HG03469 (cell line): ENCODE data around the gene SPAG5.

Source experiments
- ATAC-seq: cut with Tn5 transposase; IDR thresholded peaks from one replicate; pipeline ENCODE4 v1.9.1; 2021; ENCODE audit warnings: mild to moderate bottlenecking, moderate library complexity, moderate number of reproducible peaks; ENCODE audit not compliant: unreplicated experiment

Gene SPAG5

DNA sequence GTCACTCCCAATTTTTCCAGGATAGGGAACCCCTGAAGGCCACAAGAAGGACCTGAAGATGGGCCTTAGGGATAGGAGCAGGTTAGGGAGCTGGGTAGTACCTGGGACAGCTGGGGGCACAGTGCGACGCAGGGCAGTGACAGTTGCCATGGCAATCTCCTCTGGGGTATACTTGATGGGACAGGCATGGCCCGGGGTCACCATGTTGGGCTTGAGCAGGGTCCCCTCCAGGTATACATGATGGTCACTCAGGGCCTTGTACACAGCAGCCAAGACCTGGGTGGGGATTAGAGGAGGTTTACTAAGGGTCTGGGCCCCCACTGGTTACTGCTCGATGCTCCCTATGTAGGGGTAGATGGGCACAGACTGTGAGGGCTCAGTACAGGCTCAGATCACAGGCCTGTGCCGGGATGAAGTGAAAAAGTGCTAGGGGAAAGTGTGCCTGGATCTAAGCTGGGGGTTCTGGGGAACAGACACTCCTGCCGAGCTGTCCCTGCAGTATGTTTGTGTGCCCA is 24.8 kb downstream of the SPAG5 start:
- no peak for ATAC-seq

DNA sequence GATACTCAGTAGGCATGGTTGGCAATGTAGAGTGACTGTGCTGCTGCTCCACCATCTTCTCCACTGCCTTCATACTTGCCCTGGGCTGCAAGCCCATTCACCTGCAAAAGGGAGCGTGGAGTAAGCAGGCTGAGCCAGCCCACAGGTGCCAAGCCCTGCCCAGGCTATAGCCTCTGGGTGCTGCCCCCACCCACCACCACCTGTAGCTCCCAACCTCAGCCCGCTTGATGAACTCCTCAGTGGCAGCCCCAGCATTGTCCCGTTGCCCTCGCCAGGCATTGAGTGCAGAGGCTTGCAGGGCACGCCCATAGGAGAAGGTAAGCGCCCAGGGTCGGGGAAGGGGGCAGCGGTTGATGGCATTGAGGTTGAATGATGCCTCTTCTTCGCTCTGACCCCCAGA is 25.3 kb downstream of the SPAG5 start:
- no peak for ATAC-seq

DNA sequence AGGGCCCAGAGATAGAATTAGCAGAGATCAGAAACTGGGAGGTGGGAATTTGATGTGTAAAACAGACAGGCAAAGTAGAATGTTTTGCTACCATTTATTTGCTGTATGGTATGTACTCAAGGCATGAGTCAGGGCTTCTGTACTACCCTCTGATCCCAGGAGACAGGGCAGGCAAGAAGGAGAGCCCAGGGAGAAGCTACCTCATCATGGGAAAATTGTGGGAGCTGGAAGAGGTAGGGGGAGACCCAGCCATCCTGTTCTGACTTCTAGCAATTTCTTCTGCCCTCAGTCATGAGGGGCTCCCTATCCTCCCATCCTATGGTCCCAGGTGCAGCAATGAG is 25.8 kb downstream of the SPAG5 start:
- no peak for ATAC-seq

DNA sequence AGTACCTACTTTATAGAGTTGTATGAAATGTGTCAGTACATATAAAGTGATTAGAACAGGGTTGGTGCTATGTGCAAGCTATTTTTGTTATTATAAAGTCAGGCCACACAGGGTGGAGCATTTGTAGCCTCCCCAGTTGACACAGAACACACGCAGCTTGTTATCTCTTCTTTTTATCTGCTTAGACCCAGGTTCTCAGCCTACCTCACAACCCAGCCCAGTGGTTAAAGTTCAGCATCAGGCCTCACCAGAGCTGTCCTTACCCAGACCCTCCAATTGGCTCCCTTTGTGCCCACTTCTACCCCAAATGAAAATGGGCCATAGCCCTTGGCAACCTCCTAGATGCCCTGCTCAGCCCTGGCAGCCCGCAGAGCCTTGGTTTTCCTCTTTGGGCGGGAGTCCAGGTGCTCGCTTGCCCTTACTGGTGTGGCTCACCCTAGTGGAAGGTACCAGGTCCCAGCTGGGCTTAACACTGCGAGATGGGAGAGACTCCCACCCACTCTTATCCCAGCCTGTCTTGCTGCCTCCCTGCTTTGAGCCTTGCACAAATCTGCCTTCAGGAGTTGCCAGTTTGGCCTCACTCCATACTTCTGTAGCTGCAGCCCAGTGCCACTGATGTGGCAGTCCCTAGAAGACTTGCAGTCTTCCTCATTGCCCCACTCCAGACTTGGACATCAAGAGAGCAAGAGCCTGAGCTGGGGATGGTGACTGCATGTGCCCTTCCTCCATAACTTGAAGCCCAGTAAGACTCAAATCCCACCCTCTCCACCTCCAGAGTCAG is 26.4 kb downstream of the SPAG5 start:
- no peak for ATAC-seq

DNA sequence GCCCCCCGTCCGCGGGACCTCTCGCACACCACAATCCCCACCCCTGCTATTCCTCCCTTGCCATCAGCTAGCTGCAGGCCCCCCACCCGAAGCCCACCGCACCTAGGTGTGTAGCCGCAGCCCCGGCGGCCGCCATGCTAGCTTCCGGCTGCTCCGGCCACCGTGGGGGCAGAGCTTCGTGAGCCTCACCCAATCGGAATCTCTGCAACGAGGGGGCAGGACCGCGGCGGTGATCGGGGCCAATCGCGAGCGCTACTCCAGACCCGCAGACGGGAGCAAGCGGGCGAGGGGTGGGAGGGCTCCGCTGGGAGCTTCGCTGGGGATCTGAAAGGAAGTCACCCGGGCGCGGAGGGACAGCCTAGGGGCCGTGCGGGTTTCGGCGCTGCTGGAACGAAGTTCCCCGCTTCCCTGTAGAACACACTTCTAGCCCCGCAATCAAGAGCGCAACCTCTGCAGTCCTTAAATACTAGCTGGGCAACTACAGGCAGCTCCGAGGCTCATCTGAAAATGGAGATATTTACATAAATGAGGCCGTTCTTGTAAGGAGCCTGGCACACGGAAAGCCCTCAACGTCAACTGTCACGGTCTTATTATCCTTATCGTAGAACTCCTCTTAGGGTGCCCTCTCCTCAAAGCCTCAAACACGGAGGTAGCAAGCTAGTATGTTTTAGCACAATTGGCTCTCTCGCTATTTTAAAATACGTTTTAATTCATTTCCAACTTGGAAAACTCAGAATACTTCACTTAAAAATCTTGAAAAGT is 27.3 kb downstream of the SPAG5 start, which contains the start of gene PIGS:
TSS of gene PIGS (minus strand) at position 164 of the 762 bp plus-strand sequence. CDS start at position 136, 28 bp downstream.
- peak; percentile 57 for ATAC-seq

DNA sequence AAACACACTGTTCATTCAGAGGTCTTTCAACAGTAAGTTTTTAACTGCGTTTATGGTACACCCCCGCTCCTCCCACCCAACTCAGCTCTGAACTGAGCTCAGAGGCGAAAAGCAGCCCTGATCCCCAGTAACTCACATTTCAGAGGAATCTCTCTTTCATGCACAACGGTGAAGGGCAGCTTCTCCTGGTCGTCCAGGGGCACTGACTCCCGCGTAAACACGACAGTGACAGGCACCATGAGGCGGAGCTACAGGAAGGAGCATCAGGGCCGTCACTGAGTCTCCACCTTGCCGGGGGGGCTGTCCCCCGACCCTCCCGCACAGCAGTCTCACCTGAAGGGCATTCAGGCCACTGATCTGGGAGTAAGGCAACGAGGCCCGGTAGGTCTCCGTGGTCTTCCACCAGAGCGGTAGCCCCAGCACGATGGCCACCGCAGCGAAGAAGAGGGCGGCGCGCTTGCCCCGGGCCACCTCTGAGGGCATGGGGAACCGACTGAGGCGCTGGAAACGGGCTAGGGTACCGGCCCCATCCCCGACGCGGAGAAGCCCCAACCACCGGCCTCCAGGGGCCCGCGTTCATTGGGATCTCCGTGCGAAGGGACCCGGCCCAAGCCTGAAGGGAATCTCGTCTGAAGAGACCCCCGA is 28.0 kb downstream of the SPAG5 start:
- ATAC-seq: no peak

DNA sequence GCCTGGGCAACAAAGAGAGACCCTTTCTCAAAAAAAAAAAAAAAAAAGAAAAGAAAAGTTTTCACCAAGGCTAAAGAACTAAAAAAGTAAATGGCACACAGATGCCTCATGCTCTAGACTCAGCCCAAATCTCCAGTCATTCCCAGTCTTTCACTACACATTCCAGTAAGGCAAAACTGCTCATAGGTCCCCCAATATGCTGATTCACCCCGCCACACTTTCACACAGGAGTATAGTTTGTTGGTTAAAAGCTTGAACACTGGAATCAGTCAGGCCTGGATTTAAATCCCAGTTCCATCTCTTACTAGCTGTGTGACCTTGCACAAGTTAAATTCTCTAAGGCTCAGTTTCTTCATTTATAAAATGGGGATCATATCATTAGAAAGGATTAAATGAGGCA is 29.4 kb downstream of the SPAG5 start:
- ATAC-seq: no peak

DNA sequence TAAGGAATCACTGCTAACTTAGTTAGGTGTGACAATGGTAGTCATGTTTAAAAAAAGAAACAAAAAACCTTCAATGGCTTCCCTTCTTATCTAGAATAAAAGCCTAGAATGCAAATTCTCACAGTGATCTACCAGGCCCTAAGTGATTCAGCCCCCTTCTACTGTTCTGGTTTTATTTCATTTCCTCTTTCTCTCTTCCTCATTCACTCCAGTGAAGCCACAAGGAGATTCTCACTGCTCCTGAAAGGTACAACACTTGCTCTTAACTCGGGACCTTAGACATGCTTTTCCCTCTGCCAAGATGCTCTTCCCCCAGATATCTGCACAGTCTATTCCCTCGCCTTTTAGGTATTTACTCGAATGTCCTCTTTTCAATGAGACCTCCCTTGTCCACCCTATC is 31.2 kb downstream of the SPAG5 start:
- ATAC-seq: no peak

DNA sequence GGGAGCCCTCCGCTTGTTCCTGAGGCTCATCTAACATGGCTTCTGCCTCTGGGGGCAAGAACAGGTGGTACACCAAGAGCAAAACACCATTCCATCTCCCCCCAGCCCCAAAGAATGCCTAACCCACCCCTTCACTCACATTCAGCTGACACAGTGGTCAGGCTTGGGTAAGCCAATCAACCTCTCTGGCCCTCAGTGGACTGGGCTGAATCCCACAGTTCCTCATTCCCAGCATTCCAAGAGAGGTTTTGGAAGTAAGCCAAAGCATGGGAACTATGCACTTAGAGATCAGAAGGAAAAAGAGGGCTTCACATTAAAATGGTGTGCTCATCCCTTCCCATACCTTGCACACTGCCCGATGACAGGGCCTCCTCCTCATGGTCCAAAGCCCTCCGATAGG is 35.4 kb downstream of the SPAG5 start:
- ATAC-seq: no peak

DNA sequence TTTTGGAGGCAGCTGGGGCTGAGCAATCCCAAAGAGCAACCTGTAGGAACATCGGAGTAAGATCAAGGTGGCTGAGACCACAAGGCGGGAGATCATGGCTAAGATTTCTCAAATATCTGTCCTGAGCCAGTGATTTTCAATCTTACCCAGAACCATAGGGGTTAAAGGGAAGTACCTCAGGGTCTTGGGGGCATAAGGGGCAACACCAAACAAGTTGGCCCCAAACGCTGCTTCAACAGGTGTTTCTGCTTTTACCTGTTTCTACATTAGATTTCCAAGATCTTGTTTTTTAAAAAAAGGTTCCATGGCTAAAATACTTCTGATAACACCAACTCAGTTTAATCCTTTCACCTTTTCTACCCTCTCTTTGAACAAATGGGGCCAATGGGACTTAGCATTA is 43.8 kb downstream of the SPAG5 start:
- ATAC-seq: no peak

DNA sequence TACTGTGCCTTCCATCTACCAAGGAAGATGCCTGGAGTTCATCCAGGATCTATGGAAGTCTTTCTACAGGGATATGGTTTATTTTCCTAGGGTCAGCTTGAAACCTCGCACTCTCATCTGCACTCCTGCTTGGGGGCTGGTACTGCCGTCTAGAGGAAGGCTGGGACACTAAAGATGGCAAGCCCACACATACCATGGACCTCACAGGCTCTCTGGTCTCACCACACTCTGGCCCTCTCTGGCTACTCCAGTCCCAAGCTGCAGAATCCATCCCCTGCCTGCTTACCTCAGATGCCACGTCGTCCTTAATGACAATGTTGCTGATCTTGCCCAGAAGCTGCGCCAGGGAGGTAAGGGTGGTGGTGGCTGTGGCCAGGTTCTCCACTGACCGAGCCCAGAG is 44.3 kb downstream of the SPAG5 start:
- no peak for ATAC-seq

DNA sequence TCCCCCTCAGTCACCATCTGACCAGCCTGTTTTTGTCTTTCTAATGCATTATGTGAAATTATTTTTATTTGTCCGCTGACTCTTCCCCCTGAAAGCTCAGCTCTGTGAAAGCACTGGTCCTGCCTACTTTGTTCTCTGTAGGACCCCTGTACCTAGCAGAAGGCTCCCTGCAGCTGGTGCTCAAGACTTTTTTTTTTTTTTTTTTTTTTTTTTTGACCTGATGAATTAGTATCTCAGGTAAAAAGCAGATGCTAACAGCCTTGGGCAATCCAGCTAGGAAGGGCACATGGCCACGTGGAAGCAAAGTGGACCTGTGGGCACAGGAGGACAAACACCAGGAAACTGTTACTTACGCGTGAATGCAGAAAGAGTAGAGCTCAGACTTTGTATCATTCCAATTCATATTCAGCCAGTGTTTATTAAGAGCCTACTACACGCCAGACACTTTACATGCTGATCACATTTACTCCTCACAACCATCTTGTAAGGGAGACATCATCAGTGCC is 45.8 kb downstream of the SPAG5 start:
- ATAC-seq: no peak

DNA sequence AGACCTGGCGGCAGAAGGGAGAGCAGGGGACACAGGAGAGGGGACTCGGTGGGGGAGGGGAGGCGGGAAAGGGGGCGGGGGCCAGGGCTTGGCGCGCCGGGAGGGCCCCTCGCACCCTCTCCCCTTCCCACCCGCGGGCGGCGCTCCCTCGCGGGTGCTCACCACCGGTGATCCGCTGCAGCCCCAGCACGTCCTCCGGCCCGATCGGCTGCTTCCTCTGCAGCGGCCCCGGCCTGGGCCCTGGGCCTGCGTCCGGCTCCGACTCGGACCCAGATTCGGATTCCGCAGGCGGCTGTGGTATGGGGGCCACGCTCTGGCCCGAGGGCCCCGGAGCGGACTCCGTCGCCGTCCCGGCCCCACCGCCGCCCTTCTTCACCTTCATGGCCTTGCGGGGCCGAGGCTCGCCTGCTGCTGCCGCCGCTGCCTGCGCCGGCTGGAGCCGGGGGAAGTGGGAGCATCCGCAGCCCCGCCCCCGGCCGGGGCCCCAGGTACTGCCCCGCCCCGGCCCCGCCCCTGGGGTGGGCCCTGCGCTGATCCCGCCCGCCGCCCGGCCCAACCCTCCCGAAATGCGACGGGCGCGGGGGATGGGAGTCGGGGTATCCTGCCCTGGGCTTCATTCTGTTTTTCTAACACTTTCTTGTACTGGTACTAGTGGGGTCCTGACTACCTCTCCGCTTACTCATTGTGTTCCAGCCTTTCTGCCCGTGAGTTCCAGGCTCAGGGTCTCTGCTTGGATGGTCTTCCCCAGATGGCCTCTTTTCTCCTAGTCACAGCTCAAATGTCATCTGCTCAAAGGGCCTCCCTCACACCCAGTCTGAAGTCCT is 46.4 kb downstream of the SPAG5 start, which contains the start of gene UNC119:
TSS of gene UNC119 (minus strand) at position 449 of the 824 bp plus-strand sequence. CDS start at position 382, 67 bp downstream.
- no peak for ATAC-seq

DNA sequence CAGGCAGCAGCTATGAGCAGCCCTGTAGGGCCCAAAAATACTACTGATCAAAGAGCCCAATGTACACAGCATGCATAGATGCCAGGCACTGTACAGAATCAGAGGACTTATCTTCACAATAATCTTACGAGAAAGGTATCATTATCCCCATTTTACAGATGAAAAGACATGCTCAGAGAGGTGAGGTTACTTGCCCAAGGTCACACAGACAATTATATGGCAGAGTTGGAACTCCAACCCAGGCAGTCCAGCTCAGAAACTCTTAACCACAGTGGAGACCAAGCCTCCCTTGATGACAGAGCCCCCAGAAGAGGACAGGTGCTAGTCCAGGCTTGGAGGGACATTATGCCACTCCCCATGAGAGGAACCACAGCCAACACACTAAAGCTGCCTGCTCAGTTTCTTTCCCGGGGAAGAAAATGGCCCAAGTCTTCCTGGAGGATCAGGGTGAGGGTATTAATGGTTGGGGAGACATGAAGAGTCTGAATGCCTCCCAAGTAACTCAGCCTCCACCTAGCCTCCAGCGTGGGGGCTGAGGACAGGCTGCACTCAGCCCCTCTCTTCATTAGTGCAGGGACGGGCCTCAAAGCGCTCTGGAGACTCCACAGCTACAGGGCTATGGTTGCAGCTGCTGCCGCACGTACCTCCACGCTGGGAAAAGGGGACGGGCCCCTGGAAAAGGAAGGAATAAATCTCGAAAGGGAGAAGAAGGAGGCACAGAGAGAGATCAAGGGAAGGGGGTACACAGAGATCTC is 47.2 kb downstream of the SPAG5 start:
- no peak for ATAC-seq

DNA sequence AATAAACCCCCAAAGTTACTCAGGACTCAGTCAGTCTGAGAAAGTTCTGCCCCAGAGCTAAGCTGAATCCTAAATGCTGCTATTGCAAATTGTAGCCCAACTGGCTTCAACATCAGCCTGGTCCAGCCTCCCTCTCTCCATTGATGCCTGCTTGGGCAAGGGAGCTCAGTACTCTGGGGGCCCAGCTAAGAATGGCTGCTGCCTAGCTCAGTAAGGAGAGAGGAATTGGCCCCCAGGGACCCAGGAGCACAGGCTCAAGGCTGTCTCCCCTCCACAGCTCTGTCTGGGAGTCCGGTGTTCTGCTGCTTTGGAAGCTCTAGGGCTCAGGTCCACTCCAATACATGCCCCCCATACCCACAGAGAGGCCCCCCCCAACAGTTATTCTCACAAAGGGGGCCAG is 48.0 kb downstream of the SPAG5 start:
- ATAC-seq: no peak

DNA sequence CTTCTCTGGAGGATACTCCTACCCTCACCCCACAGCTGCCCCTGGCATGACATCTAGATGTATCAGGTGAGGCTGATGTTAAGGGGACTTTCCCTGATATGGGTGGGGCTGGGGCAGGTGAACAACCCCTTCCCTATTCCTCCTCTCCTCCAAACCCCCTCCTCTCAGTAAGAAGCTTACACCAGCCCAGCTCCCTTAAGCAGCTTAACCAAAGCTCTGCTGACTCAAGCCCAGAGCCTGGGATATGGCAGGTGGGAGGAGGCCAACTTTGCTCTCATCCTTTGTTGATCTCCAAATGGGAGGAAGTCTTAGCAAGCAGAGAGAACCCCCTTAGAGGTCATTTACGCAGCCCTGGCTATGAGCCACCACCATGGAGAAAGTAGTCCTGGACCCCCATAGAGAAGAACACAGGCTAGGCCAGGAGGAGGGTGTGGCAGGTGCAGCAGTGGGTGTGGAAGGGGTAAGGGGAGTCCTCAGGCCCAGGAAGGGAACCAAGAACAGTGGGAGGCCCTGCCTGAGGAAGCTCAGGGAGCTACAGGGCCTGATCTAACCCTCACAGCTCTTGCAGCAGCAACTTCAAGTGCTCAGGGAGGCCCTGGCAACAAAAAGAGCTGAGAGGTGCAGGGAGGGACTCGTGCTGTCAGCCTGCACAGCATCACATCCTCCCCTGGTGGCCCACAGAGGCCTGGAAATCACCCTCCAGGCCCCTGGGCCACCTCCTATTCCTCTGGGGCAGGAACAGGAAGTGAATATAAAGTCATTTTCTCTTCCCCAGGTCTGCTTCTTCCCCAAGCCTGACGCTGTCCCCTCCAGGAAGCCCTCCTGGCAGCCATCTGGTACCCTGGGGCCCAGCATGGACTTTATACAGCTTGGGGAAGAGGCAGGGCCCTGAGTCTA is 49.3 kb downstream of the SPAG5 start:
- no peak for ATAC-seq

DNA sequence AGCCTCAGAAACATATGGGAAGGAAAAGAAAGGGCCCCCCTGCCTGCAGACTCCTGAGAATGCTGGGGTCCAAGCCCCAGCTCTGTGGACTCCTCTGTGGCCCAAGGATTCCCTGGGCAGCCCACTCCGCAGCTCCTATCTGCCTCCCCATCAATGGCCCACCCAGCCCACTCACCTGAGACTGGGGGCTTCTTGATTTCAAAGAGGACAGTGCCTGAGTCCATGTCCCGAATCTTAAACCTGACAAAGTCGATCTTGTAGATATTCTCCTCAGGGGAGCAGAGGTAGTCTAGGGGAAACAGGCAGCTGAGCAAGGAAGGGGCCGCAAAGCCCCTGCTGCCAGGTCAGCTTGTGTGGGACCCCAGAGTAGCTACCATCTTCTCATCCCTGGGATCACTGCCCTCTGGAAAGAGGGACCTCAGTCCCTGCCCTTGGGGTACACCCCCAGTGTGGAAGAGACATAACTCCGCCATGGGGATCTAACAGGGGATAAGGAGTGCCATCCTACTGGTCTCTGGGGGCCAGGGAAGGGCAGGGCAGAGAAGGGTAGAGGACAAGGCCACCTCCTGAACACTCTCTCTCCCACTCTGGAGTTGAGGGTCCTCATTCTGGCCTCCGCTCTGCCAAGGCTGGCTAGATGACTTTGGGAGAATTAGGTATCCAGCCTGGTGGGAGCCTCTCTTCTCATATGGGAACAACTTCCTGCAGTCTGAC is 50.3 kb downstream of the SPAG5 start:
- ATAC-seq: no peak
